ENCODE measurements around the gene LDHB.

DNA sequence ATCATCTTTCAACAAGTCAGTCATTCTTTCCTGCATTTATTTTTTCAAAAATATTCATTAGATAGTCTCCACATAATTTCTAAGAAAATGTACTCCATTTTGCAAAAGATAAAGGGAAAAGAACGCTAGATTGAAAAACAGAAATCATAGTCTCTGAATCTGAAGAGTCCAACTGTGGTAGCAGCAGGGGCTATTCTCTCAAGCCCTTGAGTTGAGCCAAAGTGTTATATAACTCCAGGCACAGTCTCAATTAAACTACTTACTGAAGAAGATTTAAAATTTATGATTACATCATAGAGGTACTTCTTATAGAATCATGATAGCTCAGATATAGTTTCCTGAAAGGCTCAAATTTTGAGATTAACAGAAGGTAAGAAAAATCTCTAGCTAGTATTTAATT lies 5.8 kb downstream of the LDHB start:
- no peak for TF ChIP-seq EZH2 (IDR thresholded peaks at IDR 0.05)
- TF ChIP-seq EZH2phosphoT487 (IDR thresholded peaks at IDR 0.05; ENCODE audit: borderline replicate concordance), result no peak
- TF ChIP-seq CTCF (IDR thresholded peaks at IDR 0.05 in 2 of 3, conservative IDR thresholded peaks at IDR 0.05 in 1 of 3; ENCODE audit: borderline replicate concordance in 1 of 3, insufficient read depth in 1 of 3, low read depth in 2 of 3, low read length in 2 of 3), result no peak
- TF ChIP-seq YY1 (IDR thresholded peaks at IDR 0.05; ENCODE audit: extremely low read depth, insufficient replicate concordance, low read depth, low read length), result no peak
- no peak for TF ChIP-seq ELF1 (IDR thresholded peaks at IDR 0.05; ENCODE audit: borderline replicate concordance, low read depth)
- TF ChIP-seq, protein P1, sequence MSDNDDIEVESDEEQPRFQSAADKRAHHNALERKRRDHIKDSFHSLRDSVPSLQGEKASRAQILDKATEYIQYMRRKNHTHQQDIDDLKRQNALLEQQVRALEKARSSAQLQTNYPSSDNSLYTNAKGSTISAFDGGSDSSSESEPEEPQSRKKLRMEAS (IDR thresholded peaks at IDR 0.05), result no peak
- no peak for TF ChIP-seq SIN3A (IDR thresholded peaks at IDR 0.05; ENCODE audit: low read depth)
- no peak for TF ChIP-seq POLR2A (IDR thresholded peaks at IDR 0.05; ENCODE audit: borderline replicate concordance, extremely low read depth, insufficient read depth, insufficient read length)
- TF ChIP-seq, protein P2, sequence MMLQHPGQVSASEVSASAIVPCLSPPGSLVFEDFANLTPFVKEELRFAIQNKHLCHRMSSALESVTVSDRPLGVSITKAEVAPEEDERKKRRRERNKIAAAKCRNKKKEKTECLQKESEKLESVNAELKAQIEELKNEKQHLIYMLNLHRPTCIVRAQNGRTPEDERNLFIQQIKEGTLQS (IDR thresholded peaks at IDR 0.05), result no peak
- no peak for TF ChIP-seq CEBPB (IDR thresholded peaks at IDR 0.05; ENCODE audit: low read depth)
- no peak for TF ChIP-seq POLR2AphosphoS5 (IDR thresholded peaks at IDR 0.05; ENCODE audit: low read depth, low read length)

Data from HCT116 (cell line).